ENCODE results near the gene ANKDD1B. TPM values are rescaled to one million over a fixed set of nuclear protein-coding genes. Genes with fewer than 3 reads are reported as not detected.

ANKDD1B gene
- total and polyA plus RNA-seq, 2 of the 8 experiments (the other 6 are each of a cell fraction or from before 2014, with no cell fraction given), result 0.08 to 0.22 TPM

GRCh38 chr5:75632321-75632720 lies 21.1 kb downstream of the ANKDD1B start (continued):
- no peak for TF ChIP-seq CEBPB (IDR thresholded peaks at IDR 0.05; ENCODE audit: low read depth, low read length)
- TF ChIP-seq BCL11A (IDR thresholded peaks at IDR 0.05; ENCODE audit: low read depth in 2 of 2, low read length in 2 of 2), result no peak
- TF ChIP-seq CHD2 (IDR thresholded peaks at IDR 0.05; ENCODE audit: low read length), result no peak
- TF ChIP-seq RNF2 (IDR thresholded peaks at IDR 0.05; ENCODE audit: borderline replicate concordance, low read depth, low read length, missing control alignments, poor library complexity, severe bottlenecking), result no peak
- TF ChIP-seq EGR1 (IDR thresholded peaks at IDR 0.05; ENCODE audit: borderline replicate concordance, low read depth, low read length), result no peak

Data from H1 (cell line).